GDM1 (cell line): ENCODE measurements around the gene FUNDC2.
A peak's percentile ranks its signal among the peaks of the same experiment; 100 is the strongest.
"Not testable (repeated sequence)": the region's sequence is repeated elsewhere in the genome, so short reads cannot be mapped to it uniquely, and the experiment has no call there.

Experiments
- DNase-seq: peaks from one replicate; lab custom pipeline; 2025; lab: John Stamatoyannopoulos, UW

Gene FUNDC2, protein sequence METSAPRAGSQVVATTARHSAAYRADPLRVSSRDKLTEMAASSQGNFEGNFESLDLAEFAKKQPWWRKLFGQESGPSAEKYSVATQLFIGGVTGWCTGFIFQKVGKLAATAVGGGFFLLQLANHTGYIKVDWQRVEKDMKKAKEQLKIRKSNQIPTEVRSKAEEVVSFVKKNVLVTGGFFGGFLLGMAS

DNA sequence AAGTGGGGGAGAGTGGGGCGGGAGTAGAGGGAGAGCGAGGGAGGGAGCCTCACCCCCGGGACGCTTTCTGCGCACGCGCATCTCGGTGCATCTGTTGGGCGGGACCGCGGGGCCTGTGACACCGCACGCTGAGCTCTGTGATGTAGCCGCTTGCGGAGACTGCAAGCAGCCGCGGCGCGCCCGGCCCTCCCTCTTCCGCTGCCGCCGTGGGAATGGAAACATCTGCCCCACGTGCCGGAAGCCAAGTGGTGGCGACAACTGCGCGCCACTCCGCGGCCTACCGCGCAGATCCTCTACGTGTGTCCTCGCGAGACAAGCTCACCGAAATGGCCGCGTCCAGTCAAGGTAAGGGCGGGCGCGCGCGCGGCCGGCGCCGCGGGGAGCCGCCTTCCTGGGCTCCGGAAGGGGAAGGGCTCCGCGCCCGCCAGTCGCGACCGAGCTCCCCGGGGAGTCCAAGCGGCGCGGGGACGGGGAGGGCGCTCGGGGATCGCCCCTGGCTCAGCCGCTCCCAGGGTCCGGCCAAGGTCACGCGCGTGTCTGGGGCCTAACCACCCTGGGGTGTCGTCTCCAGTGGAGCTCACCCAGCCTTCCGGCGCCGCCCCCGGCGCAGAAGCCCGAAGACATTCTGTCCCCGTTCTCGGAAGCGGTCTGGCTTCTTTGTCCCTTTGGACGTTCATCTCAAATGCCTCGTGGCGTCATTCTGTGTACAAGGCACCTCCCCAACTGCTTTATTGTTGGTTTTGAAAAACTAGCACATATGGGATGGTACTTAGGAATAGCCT is at the start of gene FUNDC2:
FUNDC2 (plus strand) TSS at position 118 of the 782 bp plus-strand sequence; CDS start at position 213, 95 bp downstream.
- peak; percentile 93 for DNase-seq

DNA sequence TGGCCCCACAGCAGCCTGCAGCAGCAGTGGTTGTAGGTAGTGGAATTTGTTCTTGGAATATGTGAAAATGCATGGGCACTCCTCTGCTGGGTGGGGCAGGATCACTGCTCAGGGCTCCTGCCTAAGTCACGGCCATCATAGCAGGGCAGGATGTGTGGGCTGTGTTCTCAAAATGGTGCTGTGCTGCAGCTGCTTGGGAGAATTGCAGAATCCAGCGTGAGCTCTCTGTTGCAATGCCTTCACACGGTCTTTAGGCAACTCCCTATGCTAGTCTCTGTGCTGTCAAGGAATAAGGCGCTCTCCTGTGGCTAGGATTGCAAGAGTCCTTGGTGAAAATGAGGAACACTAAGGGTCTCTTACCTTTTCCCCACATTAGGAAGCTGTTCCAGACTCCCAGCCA is 47.0 kb upstream of the FUNDC2 start:
- DNase-seq: no peak

DNA sequence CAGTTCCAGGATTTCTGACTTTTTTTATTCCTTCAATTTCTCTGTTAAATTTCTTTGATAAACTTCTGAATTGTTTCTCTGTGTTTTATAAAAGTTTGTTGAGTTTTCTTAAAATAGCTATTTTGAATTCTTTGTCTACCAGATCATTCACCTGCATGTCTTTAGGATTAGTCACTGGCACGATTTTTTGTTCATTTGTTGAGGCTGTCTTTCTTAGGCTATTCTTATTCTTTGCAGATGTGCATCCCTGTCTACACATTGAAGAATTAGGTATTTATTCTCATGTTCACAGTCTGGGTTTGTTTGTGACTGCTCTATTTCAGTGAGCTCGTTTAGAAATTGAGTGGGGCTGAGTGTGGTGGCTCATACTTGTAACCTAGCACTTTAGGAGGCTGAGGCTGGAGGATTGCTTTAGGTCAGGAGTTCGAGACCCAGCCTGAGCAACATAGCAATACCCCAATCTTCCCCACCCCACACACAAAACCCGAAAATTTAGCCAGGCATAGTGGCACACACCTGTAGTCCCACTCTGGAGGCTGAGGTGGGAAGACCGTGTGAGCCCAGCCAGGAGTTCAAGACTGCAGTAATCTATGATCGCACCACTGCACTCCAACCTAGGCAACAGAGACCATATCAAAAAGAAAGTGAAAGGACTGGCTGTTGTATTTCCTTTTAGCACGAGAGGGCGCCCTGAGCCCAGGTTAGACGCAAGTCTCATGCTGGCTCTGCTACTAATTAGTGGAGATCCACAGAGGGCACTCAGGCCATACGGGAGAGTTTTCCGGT is 46.1 kb upstream of the FUNDC2 start:
- DNase-seq: peak; percentile 56

- no peak for DNase-seq
Measured at GRCh38 chrX:154981116-154981411, 45.6 kb upstream of the FUNDC2 start.

GRCh38 chrX:154986826-154987575 is 39.6 kb upstream of the FUNDC2 start:
- DNase-seq: no peak

DNA sequence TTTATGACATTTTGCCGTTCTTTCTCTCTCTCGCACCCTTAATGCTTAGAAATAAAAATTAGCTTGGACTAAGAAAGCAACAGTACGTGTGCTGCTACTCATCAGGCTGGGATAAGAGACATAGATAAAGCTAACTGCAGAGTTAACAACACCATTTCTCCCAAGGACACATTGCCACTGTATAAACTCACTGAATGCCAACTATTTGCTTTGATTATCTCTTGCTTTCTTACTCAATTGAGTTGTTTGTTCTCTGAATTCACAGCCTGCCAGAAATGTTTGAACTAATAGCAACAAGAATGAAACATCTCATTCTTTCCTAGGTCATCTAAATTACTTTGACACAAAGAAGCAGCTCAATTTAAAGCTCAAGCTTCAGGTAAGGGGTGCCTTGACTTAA is 38.7 kb upstream of the FUNDC2 start:
- no peak for DNase-seq

DNA sequence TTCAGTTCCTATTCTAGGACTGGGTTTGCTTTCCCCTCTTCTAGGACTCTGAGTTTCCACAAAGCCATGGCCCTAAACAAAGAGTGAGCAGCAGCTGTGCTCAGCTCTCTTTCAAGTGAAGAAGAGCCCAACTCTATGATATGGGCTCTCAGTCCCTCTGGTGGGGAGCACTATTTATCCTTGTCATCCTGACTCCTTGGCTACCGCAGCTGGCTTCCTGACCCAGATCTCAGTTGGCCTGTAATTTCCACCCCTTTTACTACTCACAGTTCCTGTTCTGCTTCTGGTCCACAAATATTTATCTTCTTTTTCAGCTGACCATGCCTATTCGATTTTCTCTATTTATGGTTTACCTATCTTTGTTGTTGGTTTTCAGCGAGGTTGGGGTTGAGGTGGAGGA is 37.9 kb upstream of the FUNDC2 start:
- DNase-seq: no peak

GRCh38 chrX:154990496-154990895 is 36.1 kb upstream of the FUNDC2 start:
- no peak for DNase-seq

DNA sequence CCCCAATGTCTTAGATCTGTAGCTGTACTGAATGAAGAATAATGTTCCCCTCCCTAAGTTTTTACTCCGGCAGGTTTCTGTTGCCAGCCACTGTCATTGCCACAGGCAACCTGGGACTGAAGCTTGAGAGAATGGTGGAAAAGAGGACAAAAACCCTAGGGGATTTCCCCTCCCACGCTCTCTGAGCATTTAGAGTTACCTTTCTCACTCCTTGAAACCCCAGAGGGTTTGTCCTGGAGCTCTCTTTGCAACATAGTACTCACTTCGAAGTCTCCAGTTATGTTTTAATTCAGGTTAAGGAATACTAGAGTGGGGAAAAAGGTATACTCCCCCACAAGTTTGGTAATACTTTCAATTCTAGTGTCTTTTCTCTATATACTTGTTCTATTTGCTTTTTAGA is 35.6 kb upstream of the FUNDC2 start:
- DNase-seq: no peak

GRCh38 chrX:154991476-154991875 is 35.2 kb upstream of the FUNDC2 start:
- DNase-seq: no peak

DNA sequence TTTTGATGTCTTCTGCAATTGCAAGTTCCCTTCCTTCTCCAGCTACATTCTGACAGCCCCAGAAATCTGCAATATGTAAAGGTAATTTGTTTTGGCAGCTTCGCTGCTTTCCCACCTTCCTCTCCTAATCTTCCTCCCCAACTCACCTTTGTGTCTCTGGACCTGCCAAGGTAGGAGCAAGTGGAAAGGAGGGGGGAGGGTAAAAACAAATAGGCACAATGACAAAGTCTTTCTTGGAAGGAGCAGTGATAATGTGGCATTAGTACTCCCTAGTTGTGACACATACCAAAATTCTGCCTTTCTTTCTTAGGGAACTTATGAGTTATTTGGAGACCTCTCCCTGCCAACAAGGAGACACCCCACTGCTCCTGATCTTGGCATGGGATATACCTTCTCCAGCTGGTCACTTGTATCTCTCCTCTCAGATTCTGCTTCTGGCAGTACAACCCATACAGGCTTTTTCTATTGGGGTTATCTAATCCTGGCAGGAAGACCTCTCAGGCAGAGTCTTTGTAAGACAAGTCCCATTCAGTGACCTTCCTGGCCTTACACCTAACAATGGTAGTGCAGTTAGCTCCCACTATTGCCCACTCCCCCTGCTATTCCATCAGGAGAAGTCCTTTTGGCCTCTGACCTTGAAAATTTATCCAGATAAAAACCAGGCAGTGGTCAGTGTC is 28.3 kb upstream of the FUNDC2 start:
- no peak for DNase-seq

GRCh38 chrX:155000841-155001240 is 25.8 kb upstream of the FUNDC2 start:
- no peak for DNase-seq

DNA sequence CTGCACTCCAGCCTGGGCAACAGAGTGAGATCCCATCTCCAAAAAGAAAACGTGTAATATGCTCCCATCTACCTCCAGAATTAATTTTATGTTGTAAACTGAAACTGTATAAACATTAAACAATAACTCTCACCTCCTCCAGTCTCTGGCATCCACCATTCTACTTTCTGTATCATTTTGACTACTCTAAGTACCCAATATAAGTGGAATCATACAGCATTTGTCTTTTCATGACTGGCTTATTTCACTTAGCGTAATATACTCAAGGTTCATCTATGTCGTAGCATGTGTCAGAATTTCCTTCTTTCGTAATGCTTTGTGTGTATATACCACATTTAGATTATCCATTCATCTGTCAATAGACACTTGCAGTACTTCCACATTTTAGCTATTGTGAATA is 24.8 kb upstream of the FUNDC2 start:
- DNase-seq: no peak

DNA sequence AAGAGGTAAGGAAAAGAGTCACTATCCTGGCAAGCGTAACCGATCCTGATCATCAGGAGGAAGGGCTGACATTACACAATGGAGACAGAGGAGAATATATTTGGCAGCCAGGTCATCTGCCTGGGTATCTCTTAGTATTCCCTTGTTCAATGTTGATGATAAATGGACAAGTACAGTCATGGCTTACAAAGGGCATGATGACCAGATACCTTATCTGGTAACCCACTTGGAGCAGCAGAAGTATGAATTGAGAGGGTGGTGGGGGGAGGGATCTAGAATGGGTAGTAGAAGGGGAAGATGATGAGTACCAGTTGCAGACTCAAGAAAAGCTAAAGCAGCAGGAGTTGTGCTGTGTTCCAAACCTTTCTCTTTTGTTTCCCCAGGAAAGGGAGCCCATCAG is 21.5 kb upstream of the FUNDC2 start:
- no peak for DNase-seq

- DNase-seq: not testable (repeated sequence)
Measured at GRCh38 chrX:155006379-155006778, 20.3 kb upstream of the FUNDC2 start.

DNA sequence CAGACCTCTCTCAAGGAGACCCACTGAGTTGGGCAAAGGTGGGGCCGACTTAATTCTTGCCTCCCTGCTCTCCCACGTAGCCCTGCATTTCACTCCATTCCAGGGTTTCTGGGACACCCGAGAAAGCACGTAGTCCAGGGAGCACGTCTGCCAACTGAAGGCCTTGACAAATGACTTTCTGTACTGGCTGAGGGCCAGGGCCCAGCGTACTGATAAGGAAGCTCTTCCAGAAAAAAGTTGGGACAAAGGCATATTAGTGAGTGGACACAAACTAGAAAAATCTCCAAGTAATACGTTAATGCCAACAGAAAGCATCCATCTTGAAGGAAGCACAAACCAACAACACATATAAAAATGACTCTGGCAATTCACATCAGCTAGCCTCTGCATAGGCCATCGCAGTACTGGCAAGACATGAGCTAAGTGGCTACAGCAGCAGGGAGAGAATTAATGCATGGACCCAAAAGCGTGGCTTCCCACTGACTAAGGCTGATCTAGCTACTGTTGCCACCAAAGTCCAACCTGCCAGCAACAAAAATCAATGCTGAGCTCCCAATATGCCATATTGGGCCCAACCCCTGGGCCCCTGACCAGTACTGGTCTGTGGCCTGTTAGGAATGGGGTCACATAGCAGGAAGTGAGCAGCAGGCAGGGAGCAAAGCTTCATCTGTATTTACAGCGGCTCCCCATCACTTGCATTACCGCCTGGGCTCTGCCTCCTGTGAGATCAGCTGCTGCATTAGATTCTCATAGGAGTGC is 19.6 kb upstream of the FUNDC2 start:
- DNase-seq: not testable (repeated sequence)

- not testable (repeated sequence) for DNase-seq
Measured at GRCh38 chrX:155008578-155008977, 18.1 kb upstream of the FUNDC2 start.

DNA sequence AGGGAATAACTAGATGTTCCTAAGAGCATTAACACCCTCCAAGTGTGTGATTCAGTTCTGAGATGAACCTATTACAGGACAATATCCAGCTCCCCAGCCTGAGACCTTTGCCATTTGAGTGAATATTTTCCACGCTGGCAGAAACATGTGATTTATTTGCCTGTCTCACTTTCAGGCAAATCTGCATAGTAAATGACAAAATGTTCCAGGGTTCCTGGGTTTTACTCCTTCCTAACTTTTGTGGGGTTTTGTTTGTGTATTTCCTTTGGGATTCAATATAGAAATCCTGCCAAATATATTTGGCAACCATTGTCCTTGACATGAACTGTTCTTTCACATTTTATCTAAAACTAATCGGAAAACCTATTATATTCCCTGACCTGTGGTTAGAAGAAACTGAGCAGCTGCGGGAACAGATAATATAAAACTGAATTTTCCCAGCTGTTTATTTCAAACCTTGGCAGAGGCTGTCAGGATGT is 16.6 kb upstream of the FUNDC2 start:
- DNase-seq: no peak

GRCh38 chrX:155020591-155020990 is 6.1 kb upstream of the FUNDC2 start:
- DNase-seq: no peak

- peak; percentile 7 for DNase-seq
Measured at GRCh38 chrX:155022585-155022984, 4.1 kb upstream of the FUNDC2 start, which contains the start of gene F8. TSS of gene F8 (minus strand) at chrX:155022723. CDS start at chrX:155022552, 171 bp downstream.
